HG03575 (cell line): ENCODE measurements around the gene ERC1.
A peak's percentile ranks its signal among the peaks of the same experiment; 100 is the strongest.
"Not testable (repeated sequence)": the region's sequence is repeated elsewhere in the genome, so short reads cannot be mapped to it uniquely, and the experiment has no call there.

ENCODE experiments used
- ATAC-seq: cut with Tn5 transposase; IDR thresholded peaks from one replicate; pipeline ENCODE4 v1.9.1; 2021; ENCODE audit not compliant: unreplicated experiment, insufficient number of reproducible peaks, low FRiP score; ENCODE audit errors: extremely low read depth

The ERC1 gene

GRCh38 chr12:1103632-1104031 lies 112.6 kb downstream of the ERC1 start:
- no peak for ATAC-seq

- no peak for ATAC-seq
These were observed 113.2 kb downstream of the ERC1 start for GRCh38 chr12:1104088-1104800.

- no peak for ATAC-seq
These were observed 116.6 kb downstream of the ERC1 start for GRCh38 chr12:1107669-1108068.

GRCh38 chr12:1108276-1108675 lies 117.3 kb downstream of the ERC1 start:
- peak; percentile 57 for ATAC-seq

- no peak for ATAC-seq
These were observed 124.6 kb downstream of the ERC1 start for GRCh38 chr12:1115484-1116231.

GRCh38 chr12:1117371-1117770 lies 126.3 kb downstream of the ERC1 start:
- no peak for ATAC-seq

- ATAC-seq: no peak
These were observed 127.0 kb downstream of the ERC1 start for GRCh38 chr12:1117970-1118563.

- no peak for ATAC-seq
These were observed 131.8 kb downstream of the ERC1 start for GRCh38 chr12:1122786-1123185.

GRCh38 chr12:1126091-1126490 lies 135.1 kb downstream of the ERC1 start:
- no peak for ATAC-seq

GRCh38 chr12:1127021-1127420 lies 136.0 kb downstream of the ERC1 start:
- no peak for ATAC-seq

- no peak for ATAC-seq
These were observed 139.1 kb downstream of the ERC1 start for GRCh38 chr12:1130164-1130563.

GRCh38 chr12:1130571-1130970 lies 139.5 kb downstream of the ERC1 start:
- no peak for ATAC-seq

- no peak for ATAC-seq
These were observed 140.8 kb downstream of the ERC1 start for GRCh38 chr12:1131811-1132224.

- no peak for ATAC-seq
These were observed 141.3 kb downstream of the ERC1 start for GRCh38 chr12:1132311-1132710.

GRCh38 chr12:1138691-1139090 lies 147.7 kb downstream of the ERC1 start:
- no peak for ATAC-seq

- not testable (repeated sequence) for ATAC-seq
These were observed 155.7 kb downstream of the ERC1 start for GRCh38 chr12:1146758-1147157.

- no peak for ATAC-seq
These were observed 156.8 kb downstream of the ERC1 start for GRCh38 chr12:1147821-1148220.

GRCh38 chr12:1157046-1157445 lies 166.0 kb downstream of the ERC1 start:
- no peak for ATAC-seq

- ATAC-seq: no peak
These were observed 170.2 kb downstream of the ERC1 start for GRCh38 chr12:1161197-1161596.

GRCh38 chr12:1162081-1162760 lies 171.2 kb downstream of the ERC1 start:
- ATAC-seq: no peak
